GM19035 (cell line): Measurements from ENCODE around the gene XPO1.
A peak's percentile ranks its signal among the peaks of the same experiment; 100 is the strongest.
"Not testable (repeated sequence)": the region's sequence is repeated elsewhere in the genome, so short reads cannot be mapped to it uniquely, and the experiment has no call there.

ENCODE experiments used
- ATAC-seq: cut with Tn5 transposase; IDR thresholded peaks from one replicate; pipeline ENCODE4 v1.9.1; 2021; ENCODE audit not compliant: unreplicated experiment

The XPO1 gene

GRCh38 chr2:61535449-61535848, 2.7 kb downstream of the XPO1 start:
- no peak for ATAC-seq

- ATAC-seq: no peak
Measured at GRCh38 chr2:61534926-61535325, 3.2 kb downstream of the XPO1 start.

GRCh38 chr2:61530749-61531148, 7.4 kb downstream of the XPO1 start:
- no peak for ATAC-seq

GRCh38 chr2:61529944-61530735, 8.0 kb downstream of the XPO1 start:
- ATAC-seq: no peak

- no peak for ATAC-seq
Measured at GRCh38 chr2:61520261-61520660, 17.9 kb downstream of the XPO1 start.

DNA sequence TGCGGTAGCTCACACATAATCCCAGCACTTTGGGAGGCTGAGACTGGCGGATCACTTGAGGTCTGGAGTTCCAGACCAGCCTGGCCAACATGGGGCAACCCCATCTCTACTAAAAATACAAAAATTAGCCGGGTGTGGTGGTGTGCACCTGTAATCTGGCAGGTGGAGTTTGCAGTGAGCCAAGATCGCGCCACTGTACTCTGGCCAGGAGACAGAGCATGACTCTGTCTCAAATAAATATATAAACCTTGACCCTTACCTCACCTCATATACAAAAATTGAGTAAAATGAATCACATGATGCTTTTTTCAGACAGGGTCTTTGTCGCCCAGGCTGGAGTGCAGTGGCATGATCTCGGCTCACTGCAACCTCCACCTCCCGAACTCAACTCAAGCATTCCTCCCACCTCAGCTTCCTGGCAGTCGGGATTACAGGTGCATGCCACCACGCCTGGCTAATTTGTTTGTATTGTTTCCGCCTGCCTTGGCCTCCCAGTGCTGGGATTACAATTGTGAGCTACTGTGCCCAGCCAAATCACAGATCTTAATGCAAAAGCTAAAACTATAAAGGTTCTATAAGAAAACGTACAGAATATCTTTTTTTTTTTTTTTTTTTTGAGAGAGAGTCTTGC, 25.3 kb downstream of the XPO1 start:
- ATAC-seq: no peak

DNA sequence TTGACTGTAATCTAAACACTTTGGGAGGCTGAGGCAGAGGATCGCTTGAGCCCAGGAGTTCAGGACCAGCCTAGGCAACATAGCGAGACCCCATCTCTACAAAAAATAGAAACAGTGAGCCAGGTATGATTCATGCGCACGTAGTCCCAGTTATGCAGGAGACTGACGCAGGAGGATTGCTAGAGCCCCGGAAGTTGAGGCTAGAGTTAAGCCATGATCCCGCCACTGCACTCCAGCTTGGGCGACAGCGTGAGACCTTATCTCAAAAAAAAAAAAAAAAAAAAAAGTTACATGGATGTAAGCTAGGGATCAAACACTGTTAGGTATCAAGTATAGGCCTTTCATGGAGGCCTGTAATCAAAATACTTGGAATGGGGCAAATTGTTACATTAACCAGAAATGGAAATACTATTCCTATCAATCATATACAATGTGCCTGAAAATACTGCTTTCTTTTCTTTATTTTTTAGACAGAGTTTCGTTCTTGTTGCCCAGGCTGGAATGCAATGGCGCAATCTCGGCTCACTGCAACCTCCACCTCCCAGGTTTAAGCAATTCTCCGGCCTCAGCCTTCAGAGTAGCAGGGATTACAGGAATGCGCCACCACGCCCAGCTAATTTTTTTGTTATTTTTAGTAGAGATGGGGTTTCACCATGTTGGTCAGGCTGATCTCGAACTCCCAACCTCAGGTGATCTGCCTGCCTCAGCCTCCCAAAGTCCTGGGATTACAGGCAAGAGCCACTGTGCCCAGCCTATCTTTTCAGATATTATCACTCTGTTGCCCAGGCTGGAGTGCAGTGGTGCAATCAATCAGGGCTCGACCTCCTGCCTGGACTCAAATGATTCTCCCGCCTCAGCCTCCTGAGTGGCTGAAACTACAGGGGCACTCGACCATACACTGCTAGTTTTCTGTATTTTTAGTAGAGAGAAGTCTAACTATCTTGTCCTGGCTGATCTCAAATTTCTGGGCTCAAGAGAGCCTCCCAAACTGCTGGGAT, 27.2 kb downstream of the XPO1 start:
- ATAC-seq: no peak

DNA sequence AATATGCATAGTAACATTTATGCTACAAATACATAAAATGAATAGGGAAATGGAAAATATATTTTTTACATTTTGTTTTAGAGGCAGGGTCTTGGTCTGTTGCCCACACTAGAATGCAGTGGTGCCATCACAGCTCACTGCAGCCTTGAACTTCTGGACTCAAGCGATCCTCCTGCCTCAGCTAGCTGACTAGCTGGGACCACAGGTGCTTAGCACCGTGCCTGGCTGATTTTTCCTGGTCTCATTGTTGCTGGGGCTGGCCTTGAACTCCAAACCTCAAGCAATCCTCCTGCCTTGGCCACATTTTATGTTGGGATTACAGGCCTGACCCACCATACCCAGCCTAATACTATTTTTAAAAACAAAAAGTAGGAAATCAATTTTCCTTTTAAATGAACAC, 33.2 kb downstream of the XPO1 start:
- no peak for ATAC-seq

DNA sequence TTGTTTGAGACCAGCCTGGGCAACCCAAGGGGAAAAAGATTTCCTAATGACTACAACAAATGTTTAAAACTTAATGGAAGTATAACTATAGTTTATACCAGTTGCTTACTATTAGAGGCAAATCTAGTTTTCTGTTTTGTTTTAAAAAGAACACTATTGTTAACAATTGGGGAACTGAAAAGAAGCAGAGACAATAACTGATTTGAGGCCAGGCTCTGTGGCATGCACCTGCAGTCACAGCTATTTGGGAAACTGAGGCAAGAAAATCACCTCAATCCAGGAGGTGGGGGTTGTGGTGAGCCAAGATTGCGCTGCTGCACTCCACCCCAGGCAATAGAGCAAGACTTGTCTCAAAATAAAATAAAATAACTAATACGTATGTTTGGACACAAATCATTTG, 39.1 kb downstream of the XPO1 start:
- no peak for ATAC-seq

DNA sequence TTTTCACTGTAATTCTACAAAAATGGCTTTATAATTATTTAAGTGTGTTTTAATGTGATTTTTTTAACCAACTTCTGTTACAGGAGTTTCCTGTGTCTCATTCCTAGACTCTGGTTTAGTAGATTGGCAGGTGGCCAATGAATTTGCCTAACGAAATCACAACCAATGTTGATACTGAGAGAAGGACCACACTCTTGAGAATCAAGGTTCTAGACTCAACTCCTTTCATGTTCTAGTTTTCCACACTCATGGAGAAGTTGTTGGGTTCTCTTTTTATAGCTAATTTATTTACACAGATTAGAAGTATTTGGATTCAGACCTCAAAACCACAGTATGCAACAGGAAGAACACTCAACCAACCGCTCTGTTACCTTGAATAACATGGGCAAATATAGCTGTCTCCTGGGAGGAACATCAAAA, 44.6 kb downstream of the XPO1 start:
- ATAC-seq: no peak

DNA sequence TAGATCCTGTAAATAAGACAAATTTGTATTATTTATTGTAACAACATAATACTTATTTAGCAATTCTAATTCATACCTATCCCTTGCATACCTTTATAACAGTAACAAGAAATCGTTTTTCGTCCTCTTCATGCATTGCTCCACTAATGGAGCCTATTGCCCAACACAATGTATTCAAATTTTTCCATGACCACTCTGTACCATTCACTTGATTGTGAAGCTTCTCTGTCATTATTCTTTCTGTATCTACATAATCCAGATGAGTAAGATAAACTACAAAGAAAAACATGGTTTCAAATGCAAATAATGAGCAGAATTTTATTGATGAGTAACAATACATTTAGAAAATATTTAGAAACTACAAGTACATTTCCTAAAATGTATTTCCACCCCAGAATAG, 45.7 kb downstream of the XPO1 start:
- no peak for ATAC-seq

GRCh38 chr2:61485281-61485680, 52.9 kb downstream of the XPO1 start:
- ATAC-seq: no peak

- no peak for ATAC-seq
Measured at GRCh38 chr2:61478086-61478485, 60.1 kb downstream of the XPO1 start.

DNA sequence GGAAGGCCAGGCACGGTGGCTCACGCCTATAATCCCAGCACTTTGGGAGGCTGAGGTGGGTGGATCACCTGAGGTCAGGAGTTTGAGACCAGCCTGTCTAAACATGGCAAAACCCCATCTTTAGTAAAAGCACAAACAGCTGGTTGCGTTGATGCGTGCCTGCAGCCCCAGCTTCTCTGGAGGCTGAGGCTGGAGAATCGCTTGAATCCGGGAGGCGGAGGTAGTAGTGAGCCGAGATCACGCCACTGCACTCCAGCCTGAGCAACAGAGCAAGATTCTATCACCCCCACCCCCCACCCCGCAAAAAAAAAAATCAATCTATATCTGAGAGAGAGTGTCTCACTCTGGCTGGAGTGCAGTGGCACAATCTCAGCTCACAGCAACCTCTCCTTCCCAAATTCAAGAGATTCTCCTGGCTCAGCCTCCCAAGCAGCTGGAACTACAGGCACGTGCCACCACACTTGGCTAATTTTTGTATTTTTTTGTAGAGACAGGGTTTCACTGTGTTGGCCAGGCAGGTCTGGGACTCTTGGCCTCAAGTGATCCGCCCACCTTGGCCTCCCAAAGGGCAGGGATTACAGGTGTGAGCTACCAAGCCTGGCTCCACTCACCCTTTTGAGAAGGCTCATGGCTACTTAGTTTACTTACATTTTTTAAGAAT, 61.1 kb downstream of the XPO1 start:
- ATAC-seq: not testable (repeated sequence)

DNA sequence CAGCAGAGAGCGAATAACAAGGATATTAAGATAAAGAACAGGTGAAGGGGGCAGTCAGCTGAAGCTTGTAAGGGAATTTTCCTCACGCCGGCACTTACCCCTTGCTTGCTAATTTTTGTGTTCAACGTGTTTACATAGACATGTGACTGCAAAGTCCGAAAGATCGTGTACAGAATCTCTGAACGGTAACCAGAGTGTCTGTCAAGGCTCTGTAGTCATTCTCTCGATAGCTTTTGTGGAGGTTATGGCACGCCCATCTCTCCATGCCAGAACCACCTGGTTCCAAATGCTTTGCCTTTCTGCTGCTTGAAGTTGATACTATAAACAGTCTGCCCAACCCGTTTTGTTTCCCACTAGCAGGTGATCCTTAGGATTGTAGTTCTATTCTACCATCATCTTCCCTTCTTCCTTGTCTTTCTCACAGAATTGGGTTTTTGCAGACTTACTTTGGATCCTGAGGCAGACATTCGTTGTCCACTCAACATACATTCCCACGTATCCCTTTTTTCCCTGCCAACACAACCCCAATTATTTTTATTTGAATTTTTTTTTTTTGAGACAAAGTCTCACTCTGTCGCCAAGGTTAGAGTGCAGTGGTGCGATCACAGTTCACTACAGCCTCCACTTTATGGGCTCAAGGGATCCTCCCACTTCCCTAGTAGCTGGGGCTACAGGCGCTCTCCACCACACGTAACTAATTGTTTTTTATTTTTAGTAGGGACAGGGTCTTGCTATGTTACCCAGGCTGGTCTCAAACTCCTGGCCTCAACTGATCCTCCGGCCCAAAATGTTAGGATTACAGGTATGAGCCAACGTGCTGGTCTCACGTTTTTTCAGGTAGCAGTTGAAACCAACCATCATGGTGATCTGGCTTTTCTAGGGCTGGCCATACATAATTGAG, 66.0 kb downstream of the XPO1 start:
- ATAC-seq: no peak

DNA sequence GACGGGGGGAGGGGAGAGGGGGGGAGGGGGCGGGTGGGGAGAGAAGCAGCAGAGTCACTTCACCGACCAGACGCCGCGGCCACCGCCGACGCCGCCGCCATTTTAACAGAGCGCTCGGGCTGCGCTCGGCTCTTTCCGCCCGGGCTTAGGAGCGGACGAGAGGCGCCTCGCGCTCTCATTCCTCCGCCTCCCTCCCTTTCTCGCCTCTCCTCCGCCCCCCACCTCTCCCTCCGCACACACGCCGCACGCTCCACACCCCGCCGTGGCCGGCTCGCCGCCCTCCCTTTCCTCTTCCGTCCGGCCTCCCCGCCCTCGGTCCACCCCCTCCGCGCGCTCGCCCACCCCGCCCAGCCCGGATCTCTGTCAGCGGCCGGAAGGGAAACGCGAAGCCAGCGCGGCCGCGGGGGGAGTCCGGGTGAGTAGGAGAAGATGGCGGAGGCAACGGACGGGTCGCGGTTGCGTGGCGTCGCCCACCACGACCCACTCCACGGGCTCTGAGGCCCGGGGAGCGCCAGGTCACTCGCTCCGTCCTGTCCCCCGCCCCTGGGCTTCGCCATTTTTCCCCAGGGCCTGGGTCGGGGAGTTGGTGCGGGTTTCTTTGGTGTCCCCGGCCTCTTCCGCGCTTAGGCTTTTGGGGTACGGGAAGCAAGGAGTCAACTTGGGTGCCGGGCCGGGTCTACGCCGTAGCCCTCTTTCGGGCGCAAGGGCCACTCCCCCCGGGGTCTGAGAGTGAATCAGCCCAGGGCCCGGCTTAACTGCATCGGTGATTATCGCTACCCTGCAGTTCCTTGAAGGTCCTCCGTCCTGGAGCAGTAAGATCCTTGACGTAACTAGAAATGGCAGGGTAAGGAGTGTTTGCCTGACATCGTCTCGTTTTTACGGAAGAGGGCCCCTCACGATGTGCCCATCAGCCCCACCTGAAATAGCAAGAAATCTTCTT, 66.9 kb downstream of the XPO1 start, which contains the start of gene USP34:
Gene USP34, minus strand, starts transcription at position 123 of the 940 bp plus-strand sequence. CDS start 395 bp downstream, outside the sequence.
- ATAC-seq: peak; percentile 81

DNA sequence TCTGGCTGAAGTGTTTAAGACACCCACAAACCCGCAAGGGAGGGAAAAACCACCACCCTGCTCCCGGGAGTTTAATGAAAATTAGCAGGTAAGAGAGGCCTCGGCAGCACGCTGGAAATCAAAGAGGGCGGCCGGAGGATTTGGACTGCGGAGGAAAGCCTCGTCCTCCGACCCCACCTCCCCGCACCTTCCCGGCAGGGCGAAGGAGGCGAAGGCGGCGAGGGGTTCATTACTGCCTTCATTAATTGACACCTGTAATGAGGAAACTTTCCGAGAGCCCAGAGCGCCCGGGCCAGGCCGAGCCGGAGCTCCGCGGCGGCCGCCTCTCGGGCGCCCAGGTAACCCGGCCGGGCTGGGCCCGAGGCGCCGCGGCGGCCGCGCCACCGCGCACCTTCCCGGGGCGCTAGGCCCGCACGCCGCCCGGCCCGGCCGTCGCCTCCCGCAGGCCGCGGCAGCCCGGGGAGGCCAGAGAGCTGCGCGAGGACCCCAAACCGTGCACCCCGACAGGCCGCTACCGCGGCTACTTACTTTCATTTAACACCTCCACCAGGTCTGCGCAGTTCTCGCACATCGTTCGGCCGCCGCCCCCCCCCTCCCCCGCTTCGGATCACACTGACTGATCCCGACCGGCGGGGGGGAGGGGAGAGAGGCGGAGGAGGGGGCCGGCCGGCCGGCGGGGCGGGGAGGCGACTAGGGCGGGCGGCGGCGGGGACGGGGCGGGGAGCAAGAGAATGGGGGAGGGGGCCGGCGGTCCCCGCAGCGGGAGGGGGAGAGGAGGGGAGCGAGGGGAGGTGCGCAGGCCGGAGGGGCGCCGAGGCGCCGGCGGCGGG, 67.8 kb downstream of the XPO1 start:
- ATAC-seq: peak; percentile 36
